Astrocyte (in vitro differentiated cells and primary cell): Measurements from ENCODE around the gene SLC26A1. TPM values are rescaled to one million over a fixed set of nuclear protein-coding genes. Genes with fewer than 3 reads are reported as not detected.
"Not testable (repeated sequence)": the region's sequence is repeated elsewhere in the genome, so short reads cannot be mapped to it uniquely, and the experiment has no call there.

Experiments
- DNase-seq: peaks from one replicate; pipeline ENCODE4 v3.0.0-alpha.2; 2010; ENCODE audit warnings: low read depth
- FAIRE-seq: peaks from 2 replicates; lab custom pipeline; 2011; peaks lifted over from hg19 to GRCh38; lab: Jason Lieb, UNC
- H2AFZ ChIP-seq: 2 replicates; pipeline ENCODE4 v1.6.0; 2012; ENCODE audit warnings: low read depth, low read length, inconsistent platforms
- H3K27ac ChIP-seq: 2 replicates; pipeline ENCODE4 v1.5.1; 2011; ENCODE audit warnings: low read depth, low read length, inconsistent platforms
- H3K27me3 ChIP-seq: 2 replicates; pipeline ENCODE4 v1.6.0; 2011; ENCODE audit warnings: low read length, inconsistent platforms; ENCODE audit not compliant: insufficient read depth
- H3K36me3 ChIP-seq: 2 replicates; pipeline ENCODE4 v1.5.1; 2011; ENCODE audit warnings: low read length, inconsistent platforms; ENCODE audit not compliant: insufficient read depth
- H3K4me1 ChIP-seq: 2 replicates; pipeline ENCODE4 v1.5.1; 2011; ENCODE audit warnings: low read length, inconsistent platforms; ENCODE audit not compliant: insufficient read depth
- H3K4me2 ChIP-seq: 2 replicates; pipeline ENCODE4 v1.6.0; 2012; ENCODE audit warnings: low read length, inconsistent platforms
- H3K4me3 ChIP-seq: 2 replicates; pipeline ENCODE4 v1.5.1; 2011; ENCODE audit warnings: low read depth, mild to moderate bottlenecking, low read length, inconsistent platforms; ENCODE audit not compliant: insufficient read depth
- H3K79me2 ChIP-seq: 2 replicates; pipeline ENCODE4 v1.6.0; 2012; ENCODE audit warnings: mild to moderate bottlenecking, low read length, inconsistent platforms; ENCODE audit not compliant: insufficient read depth
- H3K9ac ChIP-seq: 2 replicates; pipeline ENCODE4 v1.6.0; 2012; ENCODE audit warnings: mild to moderate bottlenecking, low read length, inconsistent platforms
- H3K9me3 ChIP-seq: 2 replicates; pipeline ENCODE4 v1.5.1; 2012; ENCODE audit warnings: low read depth, mild to moderate bottlenecking, low read length, inconsistent platforms; ENCODE audit not compliant: insufficient read depth
- H4K20me1 ChIP-seq: 2 replicates; pipeline ENCODE4 v1.6.0; 2012; ENCODE audit warnings: low read length, inconsistent platforms; ENCODE audit not compliant: insufficient read depth
- H3K27ac Mint-ChIP-seq: one replicate; pipeline ENCODE4 v1.8.0; 2021; ENCODE audit warnings: mild to moderate bottlenecking, mixed read lengths; ENCODE audit not compliant: unreplicated experiment
- H3K27me3 Mint-ChIP-seq: one replicate; pipeline ENCODE4 v1.8.0; 2021; ENCODE audit warnings: low read depth, mixed read lengths; ENCODE audit not compliant: unreplicated experiment
- H3K36me3 Mint-ChIP-seq: one replicate; pipeline ENCODE4 v1.8.0; 2021; ENCODE audit warnings: low read depth, mixed read lengths; ENCODE audit not compliant: unreplicated experiment
- H3K4me1 Mint-ChIP-seq: one replicate; pipeline ENCODE4 v1.8.0; 2021; ENCODE audit warnings: low read depth, mixed read lengths; ENCODE audit not compliant: unreplicated experiment
- H3K4me3 Mint-ChIP-seq: one replicate; pipeline ENCODE4 v1.8.0; 2021; ENCODE audit warnings: mild to moderate bottlenecking, moderate library complexity, mixed read lengths; ENCODE audit not compliant: unreplicated experiment
- H3K9me3 Mint-ChIP-seq: one replicate; pipeline ENCODE4 v1.8.0; 2021; ENCODE audit warnings: mild to moderate bottlenecking, mixed read lengths; ENCODE audit not compliant: unreplicated experiment
- EZH2 ChIP-seq: IDR thresholded peaks from 2 replicates; pipeline ENCODE4 v1.6.1; 2012; ENCODE audit warnings: mild to moderate bottlenecking, low read length, inconsistent platforms; ENCODE audit not compliant: insufficient read depth
- total RNA-seq: library from RNA; stranded (reverse); gene quantifications from 2 replicates; pipeline ENCODE4 v1.2.1, GENCODE V29; 2021
- TF ChIP-seq, protein P1 (sequence below): IDR thresholded peaks from 2 replicates; pipeline ENCODE4 v1.5.1; 2011; ENCODE audit warnings: low read depth, mild to moderate bottlenecking, inconsistent platforms, low read length, moderate library complexity; ENCODE audit not compliant: insufficient read depth

Gene SLC26A1
- total RNA-seq, 1 donor from 2014 or later, result 0.34 TPM

DNA sequence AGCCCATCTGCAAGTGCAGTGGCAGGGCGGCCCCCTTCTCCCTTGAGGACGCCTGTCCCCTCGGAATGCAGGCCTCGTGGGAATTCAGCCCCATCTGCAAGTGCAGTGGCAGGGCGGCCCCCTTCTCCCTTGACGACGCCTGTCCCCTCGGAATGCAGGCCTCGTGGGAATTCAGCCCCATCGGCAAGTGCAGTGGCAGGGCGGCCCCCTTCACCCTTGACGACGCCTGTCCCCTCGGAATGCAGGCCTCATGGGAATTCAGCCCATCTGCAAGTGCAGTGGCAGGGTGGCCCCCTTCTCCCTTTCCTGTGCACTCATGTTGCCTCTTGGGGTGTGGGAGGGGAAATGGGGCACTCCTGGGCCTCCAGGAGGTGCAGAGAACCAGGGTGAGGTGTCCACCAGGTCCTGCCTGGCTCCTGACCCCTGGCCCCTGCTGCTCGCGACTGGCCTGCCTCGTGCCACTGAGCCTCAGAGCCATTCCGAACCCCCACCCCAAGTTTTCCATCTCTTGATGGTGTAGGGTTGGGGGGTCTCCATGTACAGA is 6.8 kb upstream of the SLC26A1 start:
- no peaks in the 10 kb centered on the region for H3K36me3 ChIP-seq
- H3K27ac Mint-ChIP-seq, result no peak overlapping the region
- no peaks in the 10 kb centered on the region for H3K79me2 ChIP-seq
- H3K9me3 Mint-ChIP-seq, result peaks cover 2% of the 10 kb centered on the region
- FAIRE-seq, result no peak
- H3K4me1 ChIP-seq, result no peaks in the 10 kb centered on the region
- H3K27me3 ChIP-seq, result peaks cover 30% of the 10 kb centered on the region
- no peak overlapping the region for H3K9ac ChIP-seq
- peaks cover 14% of the 10 kb centered on the region for H4K20me1 ChIP-seq
- H3K36me3 Mint-ChIP-seq, result peaks cover 4% of the 10 kb centered on the region
- no peaks in the 10 kb centered on the region for H3K9me3 ChIP-seq
- DNase-seq, result no peak
- no peak overlapping the region for H2AFZ ChIP-seq
- H3K4me3 Mint-ChIP-seq, result no peak overlapping the region
- no peak for TF ChIP-seq EZH2
- TF ChIP-seq, protein P1, sequence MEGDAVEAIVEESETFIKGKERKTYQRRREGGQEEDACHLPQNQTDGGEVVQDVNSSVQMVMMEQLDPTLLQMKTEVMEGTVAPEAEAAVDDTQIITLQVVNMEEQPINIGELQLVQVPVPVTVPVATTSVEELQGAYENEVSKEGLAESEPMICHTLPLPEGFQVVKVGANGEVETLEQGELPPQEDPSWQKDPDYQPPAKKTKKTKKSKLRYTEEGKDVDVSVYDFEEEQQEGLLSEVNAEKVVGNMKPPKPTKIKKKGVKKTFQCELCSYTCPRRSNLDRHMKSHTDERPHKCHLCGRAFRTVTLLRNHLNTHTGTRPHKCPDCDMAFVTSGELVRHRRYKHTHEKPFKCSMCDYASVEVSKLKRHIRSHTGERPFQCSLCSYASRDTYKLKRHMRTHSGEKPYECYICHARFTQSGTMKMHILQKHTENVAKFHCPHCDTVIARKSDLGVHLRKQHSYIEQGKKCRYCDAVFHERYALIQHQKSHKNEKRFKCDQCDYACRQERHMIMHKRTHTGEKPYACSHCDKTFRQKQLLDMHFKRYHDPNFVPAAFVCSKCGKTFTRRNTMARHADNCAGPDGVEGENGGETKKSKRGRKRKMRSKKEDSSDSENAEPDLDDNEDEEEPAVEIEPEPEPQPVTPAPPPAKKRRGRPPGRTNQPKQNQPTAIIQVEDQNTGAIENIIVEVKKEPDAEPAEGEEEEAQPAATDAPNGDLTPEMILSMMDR, result no peak
- H3K27ac ChIP-seq, result no peak overlapping the region
- no peak overlapping the region for H3K4me2 ChIP-seq
- H3K4me1 Mint-ChIP-seq, result no peaks in the 10 kb centered on the region
- peaks cover 28% of the 10 kb centered on the region for H3K27me3 Mint-ChIP-seq
- H3K4me3 ChIP-seq, result no peak overlapping the region

DNA sequence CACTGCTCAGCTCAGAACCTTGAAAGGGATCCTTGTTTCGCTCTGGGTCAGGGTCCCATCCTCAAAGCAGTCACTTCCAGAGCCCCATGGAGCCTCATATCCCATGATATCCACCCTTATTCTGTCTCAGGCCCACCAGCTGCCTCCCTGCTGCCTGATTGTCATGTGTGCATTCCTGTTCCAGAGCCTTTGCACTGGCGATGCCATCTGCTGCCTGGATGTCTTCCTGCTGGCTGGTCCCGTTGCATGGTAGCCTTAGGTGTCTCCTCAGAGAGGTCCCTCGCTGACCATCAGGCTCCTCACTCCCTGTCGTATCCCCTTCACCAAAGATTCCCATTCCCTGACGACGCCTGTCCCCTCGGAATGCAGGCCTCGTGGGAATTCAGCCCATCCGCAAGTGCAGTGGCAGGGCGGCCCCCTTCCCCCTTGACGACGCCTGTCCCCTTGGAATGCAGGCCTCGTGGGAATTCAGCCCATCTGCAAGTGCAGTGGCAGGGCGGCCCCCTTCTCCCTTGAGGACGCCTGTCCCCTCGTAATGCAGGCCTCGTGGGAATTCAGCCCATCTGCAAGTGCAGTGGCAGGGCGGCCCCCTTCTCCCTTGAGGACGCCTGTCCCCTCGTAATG is 6.1 kb upstream of the SLC26A1 start:
- H3K27me3 Mint-ChIP-seq, result peaks cover 23% of the 10 kb centered on the region
- H3K9me3 Mint-ChIP-seq, H3K4me3 Mint-ChIP-seq, DNase-seq, H3K36me3 ChIP-seq, H3K4me1 ChIP-seq, H2AFZ ChIP-seq, H3K4me3 ChIP-seq, H3K4me1 Mint-ChIP-seq, H3K79me2 ChIP-seq, H3K27ac Mint-ChIP-seq, H3K27ac ChIP-seq, FAIRE-seq, H3K4me2 ChIP-seq, H3K36me3 Mint-ChIP-seq, H3K9me3 ChIP-seq, H3K9ac ChIP-seq: not testable (repeated sequence)
- H4K20me1 ChIP-seq, result peaks cover 14% of the 10 kb centered on the region
- peaks cover 30% of the 10 kb centered on the region for H3K27me3 ChIP-seq

DNA sequence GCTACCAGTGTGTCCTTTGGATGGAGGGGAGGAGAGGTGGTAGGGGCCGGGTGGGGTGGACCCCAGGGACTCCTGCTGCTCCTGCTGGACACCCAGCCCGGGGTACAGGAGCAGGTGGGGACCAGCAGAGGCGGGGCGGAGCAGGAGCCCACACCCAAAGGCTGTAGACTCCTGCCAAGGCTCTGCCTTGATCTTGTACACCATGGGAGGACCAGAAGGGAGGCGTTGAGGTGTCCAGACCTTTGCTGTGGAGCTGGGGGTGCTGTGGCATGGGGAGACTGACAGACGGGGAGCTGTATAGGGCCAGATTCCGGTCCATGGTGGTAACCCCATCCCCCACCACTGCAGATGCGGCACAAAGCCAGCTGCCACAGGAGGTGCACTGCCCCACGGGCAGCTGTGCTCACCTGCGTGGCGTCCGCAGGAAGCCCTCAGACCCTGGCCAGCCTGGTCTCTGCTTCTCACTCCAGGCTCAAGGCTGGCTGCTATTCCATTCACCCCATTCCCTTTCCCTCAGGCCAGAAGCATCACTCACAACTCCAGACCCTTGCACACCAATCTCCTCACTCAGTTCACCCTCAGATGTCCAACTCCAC is 5.0 kb upstream of the SLC26A1 start:
- Histone ChIP-seq H3K4me2 (no peak overlapping the region), H3K79me2 (no peaks in the 10 kb centered on the region), H3K4me1 (no peaks in the 10 kb centered on the region), H3K4me3 (no peak overlapping the region), H3K27ac (no peak overlapping the region), H4K20me1 (peaks cover 14% of the 10 kb centered on the region), H2AFZ (no peak overlapping the region), H3K36me3 (no peaks in the 10 kb centered on the region), H3K27me3 (peaks cover 27% of the 10 kb centered on the region), H3K9ac (no peak overlapping the region), H3K9me3 (no peaks in the 10 kb centered on the region)
- Mint-ChIP-seq H3K27ac (no peak overlapping the region), H3K27me3 (peaks cover 20% of the 10 kb centered on the region), H3K9me3 (no peaks in the 10 kb centered on the region), H3K4me1 (no peaks in the 10 kb centered on the region), H3K36me3 (peaks cover 1% of the 10 kb centered on the region), H3K4me3 (no peak overlapping the region)
- DNase-seq, result no peak
- TF ChIP-seq, protein P1, result no peak
- no peak for TF ChIP-seq EZH2
- FAIRE-seq, result no peak
